Astrocyte (in vitro differentiated cells and primary cell): ENCODE results near the gene SYNE1. TPM values are rescaled to one million over a fixed set of nuclear protein-coding genes. Genes with fewer than 3 reads are reported as not detected.

ENCODE experiments used
- DNase-seq: peaks from one replicate; pipeline ENCODE4 v3.0.0-alpha.2; 2010; ENCODE audit warnings: low read depth
- FAIRE-seq: peaks from 2 replicates; lab custom pipeline; 2011; peaks lifted over from hg19 to GRCh38; lab: Jason Lieb, UNC
- H2AFZ ChIP-seq: 2 replicates; pipeline ENCODE4 v1.6.0; 2012; ENCODE audit warnings: low read depth, low read length, inconsistent platforms
- H3K27ac ChIP-seq: 2 replicates; pipeline ENCODE4 v1.5.1; 2011; ENCODE audit warnings: low read depth, low read length, inconsistent platforms
- H3K27me3 ChIP-seq: 2 replicates; pipeline ENCODE4 v1.6.0; 2011; ENCODE audit warnings: low read length, inconsistent platforms; ENCODE audit not compliant: insufficient read depth
- H3K36me3 ChIP-seq: 2 replicates; pipeline ENCODE4 v1.5.1; 2011; ENCODE audit warnings: low read length, inconsistent platforms; ENCODE audit not compliant: insufficient read depth
- H3K4me1 ChIP-seq: 2 replicates; pipeline ENCODE4 v1.5.1; 2011; ENCODE audit warnings: low read length, inconsistent platforms; ENCODE audit not compliant: insufficient read depth
- H3K4me2 ChIP-seq: 2 replicates; pipeline ENCODE4 v1.6.0; 2012; ENCODE audit warnings: low read length, inconsistent platforms
- H3K4me3 ChIP-seq: 2 replicates; pipeline ENCODE4 v1.5.1; 2011; ENCODE audit warnings: low read depth, mild to moderate bottlenecking, low read length, inconsistent platforms; ENCODE audit not compliant: insufficient read depth
- H3K79me2 ChIP-seq: 2 replicates; pipeline ENCODE4 v1.6.0; 2012; ENCODE audit warnings: mild to moderate bottlenecking, low read length, inconsistent platforms; ENCODE audit not compliant: insufficient read depth
- H3K9ac ChIP-seq: 2 replicates; pipeline ENCODE4 v1.6.0; 2012; ENCODE audit warnings: mild to moderate bottlenecking, low read length, inconsistent platforms
- H3K9me3 ChIP-seq: 2 replicates; pipeline ENCODE4 v1.5.1; 2012; ENCODE audit warnings: low read depth, mild to moderate bottlenecking, low read length, inconsistent platforms; ENCODE audit not compliant: insufficient read depth
- H4K20me1 ChIP-seq: 2 replicates; pipeline ENCODE4 v1.6.0; 2012; ENCODE audit warnings: low read length, inconsistent platforms; ENCODE audit not compliant: insufficient read depth
- H3K27ac Mint-ChIP-seq: one replicate; pipeline ENCODE4 v1.8.0; 2021; ENCODE audit warnings: mild to moderate bottlenecking, mixed read lengths; ENCODE audit not compliant: unreplicated experiment
- H3K27me3 Mint-ChIP-seq: one replicate; pipeline ENCODE4 v1.8.0; 2021; ENCODE audit warnings: low read depth, mixed read lengths; ENCODE audit not compliant: unreplicated experiment
- H3K36me3 Mint-ChIP-seq: one replicate; pipeline ENCODE4 v1.8.0; 2021; ENCODE audit warnings: low read depth, mixed read lengths; ENCODE audit not compliant: unreplicated experiment
- H3K4me1 Mint-ChIP-seq: one replicate; pipeline ENCODE4 v1.8.0; 2021; ENCODE audit warnings: low read depth, mixed read lengths; ENCODE audit not compliant: unreplicated experiment
- H3K4me3 Mint-ChIP-seq: one replicate; pipeline ENCODE4 v1.8.0; 2021; ENCODE audit warnings: mild to moderate bottlenecking, moderate library complexity, mixed read lengths; ENCODE audit not compliant: unreplicated experiment
- H3K9me3 Mint-ChIP-seq: one replicate; pipeline ENCODE4 v1.8.0; 2021; ENCODE audit warnings: mild to moderate bottlenecking, mixed read lengths; ENCODE audit not compliant: unreplicated experiment
- CTCF ChIP-seq: IDR thresholded peaks from 2 replicates; pipeline ENCODE4 v1.5.1; 2011; ENCODE audit warnings: low read depth, mild to moderate bottlenecking, inconsistent platforms, low read length, moderate library complexity; ENCODE audit not compliant: insufficient read depth
- EZH2 ChIP-seq: IDR thresholded peaks from 2 replicates; pipeline ENCODE4 v1.6.1; 2012; ENCODE audit warnings: mild to moderate bottlenecking, low read length, inconsistent platforms; ENCODE audit not compliant: insufficient read depth
- total RNA-seq: library from RNA; stranded (reverse); gene quantifications from 2 replicates; pipeline ENCODE4 v1.2.1, GENCODE V29; 2021

SYNE1 gene
- total RNA-seq, 1 donor from 2014 or later: 66.5 TPM

GRCh38 chr6:152221806-152222628 is 415.1 kb downstream of the SYNE1 start:
- no peak for TF ChIP-seq EZH2
- no peak overlapping the region for H3K27ac ChIP-seq
- Mint-ChIP-seq H3K9me3 (peaks cover 19% of the 10 kb centered on the region), H3K27ac (no peak overlapping the region), H3K36me3 (peaks cover 48% of the 10 kb centered on the region), H3K4me1 (no peaks in the 10 kb centered on the region), H3K4me3 (no peak overlapping the region), H3K27me3 (no peaks in the 10 kb centered on the region)
- H3K27me3 ChIP-seq: no peaks in the 10 kb centered on the region
- H4K20me1 ChIP-seq: no peaks in the 10 kb centered on the region
- H3K36me3 ChIP-seq: peaks cover 74% of the 10 kb centered on the region
- no peak overlapping the region for H2AFZ ChIP-seq
- H3K9me3 ChIP-seq: peaks cover 7% of the 10 kb centered on the region
- H3K4me1 ChIP-seq: no peaks in the 10 kb centered on the region
- DNase-seq: no peak
- no peaks in the 10 kb centered on the region for H3K79me2 ChIP-seq
- no peak overlapping the region for H3K4me3 ChIP-seq
- no peak for FAIRE-seq
- no peak overlapping the region for H3K4me2 ChIP-seq
- no peak overlapping the region for H3K9ac ChIP-seq

- Mint-ChIP-seq H3K4me1 (no peaks in the 10 kb centered on the region), H3K27ac (no peak overlapping the region), H3K4me3 (no peak overlapping the region), H3K27me3 (no peaks in the 10 kb centered on the region), H3K36me3 (peaks cover 47% of the 10 kb centered on the region), H3K9me3 (peaks cover 19% of the 10 kb centered on the region)
- no peak overlapping the region for H2AFZ ChIP-seq
- no peak overlapping the region for H3K27ac ChIP-seq
- no peaks in the 10 kb centered on the region for H4K20me1 ChIP-seq
- H3K4me2 ChIP-seq: no peak overlapping the region
- FAIRE-seq (no peak), DNase-seq (no peak)
- no peak for TF ChIP-seq EZH2
- no peak for TF ChIP-seq CTCF
- H3K27me3 ChIP-seq: no peaks in the 10 kb centered on the region
- H3K36me3 ChIP-seq: peaks cover 73% of the 10 kb centered on the region
- no peaks in the 10 kb centered on the region for H3K79me2 ChIP-seq
- H3K9ac ChIP-seq: no peak overlapping the region
- no peak overlapping the region for H3K4me3 ChIP-seq
- H3K9me3 ChIP-seq: peaks cover 7% of the 10 kb centered on the region
- no peaks in the 10 kb centered on the region for H3K4me1 ChIP-seq
Observed at GRCh38 chr6:152220786-152221185, 416.4 kb downstream of the SYNE1 start.

- Histone ChIP-seq H4K20me1 (no peaks in the 10 kb centered on the region), H3K9me3 (peaks cover 7% of the 10 kb centered on the region), H3K9ac (no peak overlapping the region), H3K4me2 (no peak overlapping the region), H3K27me3 (no peaks in the 10 kb centered on the region), H3K27ac (no peak overlapping the region), H3K4me3 (no peak overlapping the region), H3K36me3 (peaks cover 71% of the 10 kb centered on the region), H3K4me1 (no peaks in the 10 kb centered on the region), H2AFZ (no peak overlapping the region), H3K79me2 (no peaks in the 10 kb centered on the region)
- FAIRE-seq (no peak), DNase-seq (no peak)
- no peaks in the 10 kb centered on the region for H3K4me1 Mint-ChIP-seq
- H3K27me3 Mint-ChIP-seq: no peaks in the 10 kb centered on the region
- no peak overlapping the region for H3K4me3 Mint-ChIP-seq
- TF ChIP-seq EZH2: no peak
- TF ChIP-seq CTCF: no peak
- H3K27ac Mint-ChIP-seq: no peak overlapping the region
- H3K36me3 Mint-ChIP-seq: peaks cover 39% of the 10 kb centered on the region
- peaks cover 18% of the 10 kb centered on the region for H3K9me3 Mint-ChIP-seq
Observed at GRCh38 chr6:152218887-152219286, 418.3 kb downstream of the SYNE1 start.
